H1 (cell line): ENCODE measurements around the gene HIC2. TPM values are rescaled to one million over a fixed set of nuclear protein-coding genes. Genes with fewer than 3 reads are reported as not detected.

ENCODE experiments used
- CTCF ChIA-PET: fragments of 300-600 bp; sonication (Branson Sonifier 250); formaldehyde crosslinking; loops from one replicate; lab custom pipeline; 2021; ENCODE audit not compliant: partially characterized antibody; lab: Charles Lee
- POLR2A ChIA-PET: fragments of 300-600 bp; sonication (Branson Sonifier 250); formaldehyde crosslinking; loops from one replicate; lab custom pipeline; 2021; ENCODE audit warnings: inconsistent platforms; ENCODE audit not compliant: partially characterized antibody; lab: Charles Lee
- DNase-seq, 2 experiments: peaks; one replicate each; pipeline versions ENCODE4 v3.0.0 to v3.0.0-alpha.2; 2010 to 2022; ENCODE audit warnings: low spot score in 2 of 2, low read depth in 1 of 2, mixed read lengths in 1 of 2
- FAIRE-seq: peaks from 2 replicates; lab custom pipeline; 2011; peaks lifted over from hg19 to GRCh38; lab: Jason Lieb, UNC
- H2AFZ ChIP-seq: 2 replicates; pipeline ENCODE4 v1.8.1; 2012; ENCODE audit warnings: low read length, inconsistent platforms
- H2AK5ac ChIP-seq: 2 replicates; pipeline ENCODE4 v1.6.1; 2013; ENCODE audit warnings: low read depth, low read length
- H2BK120ac ChIP-seq: replicated peaks from 2 replicates; pipeline ENCODE3; 2013; ENCODE audit warnings: low read depth, low read length, inconsistent platforms
- H2BK12ac ChIP-seq: 2 replicates; pipeline ENCODE4 v1.6.1; 2013; ENCODE audit warnings: low read depth, low read length
- H2BK15ac ChIP-seq: 2 replicates; pipeline ENCODE4 v1.6.1; 2013; ENCODE audit warnings: low read length
- H2BK20ac ChIP-seq: 2 replicates; pipeline ENCODE4 v1.6.1; 2013; ENCODE audit warnings: low read length
- H2BK5ac ChIP-seq: 2 replicates; pipeline ENCODE4 v1.6.1; 2013; ENCODE audit warnings: low read depth, low read length
- H3K14ac ChIP-seq: 2 replicates; pipeline ENCODE4 v1.6.1; 2013; ENCODE audit warnings: inconsistent platforms; ENCODE audit not compliant: insufficient read length
- H3K18ac ChIP-seq: 2 replicates; pipeline ENCODE4 v1.6.1; 2013; ENCODE audit warnings: low read length; ENCODE audit errors: extremely low read depth
- H3K23ac ChIP-seq: 2 replicates; pipeline ENCODE4 v1.6.1; 2013; ENCODE audit warnings: inconsistent platforms; ENCODE audit not compliant: insufficient read length
- H3K23me2 ChIP-seq: 2 replicates; pipeline ENCODE4 v1.6.1; 2013; ENCODE audit warnings: low read depth, low read length
- H3K27ac ChIP-seq: 2 replicates; pipeline ENCODE4 v1.6.1; 2011; ENCODE audit warnings: low read depth, low read length, inconsistent platforms
- H3K27me3 ChIP-seq, 4 experiments: replicated peaks in 1 of 4; 1 replicate in 1 of 4; 2 replicates in 3 of 4; pipeline versions ENCODE4 v1.6.1 to v1.8.1; 2011 to 2013; ENCODE audit warnings: low read length in 3 of 4, mild to moderate bottlenecking in 3 of 4, inconsistent platforms in 2 of 4, mixed read lengths in 2 of 4, moderate library complexity in 1 of 4; ENCODE audit not compliant: control insufficient read depth in 3 of 4, insufficient read depth in 3 of 4; ENCODE audit errors: extremely low read depth in 1 of 4
- H3K36me3 ChIP-seq, 4 experiments: 2 replicates each; pipeline versions ENCODE4 v1.6.1 to v1.8.1; 2011 to 2013; ENCODE audit warnings: mild to moderate bottlenecking in 4 of 4, low read length in 3 of 4, moderate library complexity in 2 of 4, control low read depth in 1 of 4, inconsistent platforms in 1 of 4; ENCODE audit not compliant: insufficient read depth in 4 of 4, control insufficient read depth in 2 of 4
- H3K4ac ChIP-seq: replicated peaks from 2 replicates; pipeline ENCODE3; 2013; ENCODE audit warnings: low read length, low read depth, mixed read lengths, inconsistent platforms; ENCODE audit not compliant: insufficient read length
- H3K4me1 ChIP-seq, 4 experiments: replicated peaks in 1 of 4; 1 replicate in 1 of 4; 2 replicates in 3 of 4; pipeline versions ENCODE4 v1.6.1 to v1.8.1; 2011 to 2013; ENCODE audit warnings: low read length in 3 of 4, inconsistent platforms in 2 of 4, mixed read lengths in 1 of 4; ENCODE audit not compliant: insufficient read depth in 4 of 4, control insufficient read depth in 3 of 4
- H3K4me2 ChIP-seq, 2 experiments: 2 replicates each; pipeline versions ENCODE4 v1.6.1 to v1.8.1; 2011 to 2013; ENCODE audit warnings: low read depth in 2 of 2, low read length in 2 of 2, control low read depth in 1 of 2, inconsistent platforms in 1 of 2, mild to moderate bottlenecking in 1 of 2; ENCODE audit not compliant: insufficient read depth in 1 of 2
- H3K4me3 ChIP-seq, 4 experiments: fragments of 200-600, 300-600 bp in 1 of 4; sonication (generic), shearing (Covaris generic), sonication (Bioruptor Twin) in 1 of 4; 2 replicates each; pipeline versions ENCODE4 v1.5.1 to v1.8.1; 2011 to 2016; ENCODE audit warnings: low read length in 4 of 4, low read depth in 3 of 4, control low read depth in 2 of 4, inconsistent platforms in 2 of 4, mild to moderate bottlenecking in 2 of 4, mixed read lengths in 1 of 4, moderate library complexity in 1 of 4; ENCODE audit not compliant: insufficient read depth in 2 of 4; ENCODE audit errors: extremely low read depth in 1 of 4
- H3K56ac ChIP-seq: replicated peaks from 2 replicates; pipeline ENCODE3; 2013; ENCODE audit warnings: low read depth, mild to moderate bottlenecking, mixed read lengths, low read length, inconsistent platforms; ENCODE audit not compliant: insufficient read length
- H3K79me1 ChIP-seq: 2 replicates; pipeline ENCODE4 v1.6.1; 2013; ENCODE audit warnings: low read depth, low read length, control low read depth
- H3K79me2 ChIP-seq, 2 experiments: 2 replicates each; pipeline versions ENCODE4 v1.6.1 to v1.8.1; 2012 to 2013; ENCODE audit warnings: low read length in 2 of 2, mild to moderate bottlenecking in 2 of 2, inconsistent platforms in 1 of 2; ENCODE audit not compliant: insufficient read depth in 2 of 2, control insufficient read depth in 1 of 2
- H3K9ac ChIP-seq, 4 experiments: replicated peaks in 1 of 4; 1 replicate in 1 of 4; 2 replicates in 3 of 4; pipeline versions ENCODE4 v1.6.1 to v1.8.1; 2011 to 2013; ENCODE audit warnings: low read depth in 3 of 4, low read length in 3 of 4, control low read depth in 2 of 4, mild to moderate bottlenecking in 2 of 4, moderate library complexity in 2 of 4, inconsistent platforms in 1 of 4; ENCODE audit errors: extremely low read depth in 1 of 4
- H3K9me3 ChIP-seq, 2 experiments: 2 replicates each; pipeline versions ENCODE4 v1.6.1 to v1.8.1; 2012 to 2013; ENCODE audit warnings: mild to moderate bottlenecking in 2 of 2, moderate library complexity in 2 of 2, control low read depth in 1 of 2, inconsistent platforms in 1 of 2, low read depth in 1 of 2, low read length in 1 of 2, mixed read lengths in 1 of 2; ENCODE audit not compliant: insufficient read depth in 2 of 2
- H4K20me1 ChIP-seq, 2 experiments: replicated peaks in 1 of 2; 2 replicates each; pipeline versions ENCODE3 to v1.8.1; 2011 to 2013; ENCODE audit warnings: inconsistent platforms in 2 of 2, low read length in 2 of 2, mild to moderate bottlenecking in 1 of 2; ENCODE audit not compliant: insufficient read depth in 2 of 2, control insufficient read depth in 1 of 2
- H4K5ac ChIP-seq: 2 replicates; pipeline ENCODE4 v1.6.1; 2013; ENCODE audit warnings: low read length, low read depth, mixed read lengths, inconsistent platforms; ENCODE audit not compliant: insufficient read length
- H4K8ac ChIP-seq: 2 replicates; pipeline ENCODE4 v1.8.0; 2013; ENCODE audit warnings: mild to moderate bottlenecking, moderate library complexity, low read length, inconsistent platforms; ENCODE audit not compliant: insufficient read depth; ENCODE audit errors: extremely low read depth
- H4K91ac ChIP-seq: replicated peaks from 2 replicates; pipeline ENCODE3; 2013; ENCODE audit warnings: low read length, mixed read lengths, inconsistent platforms; ENCODE audit not compliant: insufficient read length
- ATF2 ChIP-seq: IDR thresholded peaks from 2 replicates; pipeline ENCODE4 v1.6.1; 2012; ENCODE audit warnings: low read length, inconsistent platforms
- EP300 ChIP-seq, 2 experiments: IDR thresholded peaks; 1 replicate in 1 of 2; 2 replicates in 1 of 2; pipeline ENCODE4 v1.6.1; 2011 to 2012; ENCODE audit warnings: low read depth in 2 of 2, low read length in 2 of 2, mild to moderate bottlenecking in 2 of 2, borderline replicate concordance in 1 of 2, inconsistent platforms in 1 of 2, moderate library complexity in 1 of 2
- FOSL1 ChIP-seq: IDR thresholded peaks from 2 replicates; pipeline ENCODE4 v1.6.1; 2011; ENCODE audit warnings: mild to moderate bottlenecking, low read depth, low read length, moderate library complexity; ENCODE audit not compliant: insufficient read depth
- HDAC6 ChIP-seq: IDR thresholded peaks from one replicate; pipeline ENCODE4 v1.7.1; 2012; ENCODE audit warnings: low read depth, mild to moderate bottlenecking, inconsistent platforms, low read length, moderate library complexity
- JUN ChIP-seq: IDR thresholded peaks from 2 replicates; pipeline ENCODE4 v1.6.1; 2011; ENCODE audit warnings: low read depth, mild to moderate bottlenecking, improper control_type of control experiment, low read length
- SRF ChIP-seq: IDR thresholded peaks from 2 replicates; pipeline ENCODE4 v1.6.1; 2011; ENCODE audit warnings: mild to moderate bottlenecking, low read depth, low read length, moderate library complexity
- ZNF274 ChIP-seq: IDR thresholded peaks from 2 replicates; pipeline ENCODE4 v1.7.0; 2012; ENCODE audit warnings: low read length, borderline replicate concordance; ENCODE audit errors: extremely low read depth
- WGBS, 2 experiments: shearing (Covaris generic) in 1 of 2; methylation state at CpG; one replicate each; pipeline versions ENCODE4 v1.1.6 to v1.1.7; 2013 to 2015; ENCODE audit warnings: low lambda C conversion rate in 2 of 2, mixed read lengths in 2 of 2, inconsistent platforms in 1 of 2, low coverage in 1 of 2, missing lambda C conversion rate in 1 of 2; ENCODE audit not compliant: insufficient replicate concordance in 2 of 2, insufficient coverage in 1 of 2, insufficient read length in 1 of 2; ENCODE audit errors: extremely low coverage in 1 of 2, missing lambda C conversion rate in 1 of 2; 5-methylcytosine and 5-hydroxymethylcytosine counted together
- polyA plus RNA-seq, 7 experiments: library from polyadenylated mRNA; depleted of rRNA in 3 of 7; stranded (reverse) in 5 of 7; unstranded in 2 of 7; fragments of >200 nt in 5 of 7; fragments of 200-250 nt in 2 of 7; gene quantifications; 1 replicate in 5 of 7; 2 replicates in 1 of 7; 4 replicates in 1 of 7; pipeline versions ENCODE4 v1.2.1 to v1.2.3, GENCODE V29; 2011 to 2013; ENCODE audit warnings: missing spikeins in 2 of 7, mixed read lengths in 2 of 7
- total RNA-seq: library from RNA; stranded (reverse); fragmentation: NEBNext Ultra II Directional; extraction: Animal tissue kit (Norgen Biotek cat#: 25700); gene quantifications from 2 replicates; pipeline ENCODE4 v1.2.1, GENCODE V29; 2021

Gene HIC2
- total and polyA plus RNA-seq, 2 of the 8 experiments (the other 6 are each of a cell fraction or from before 2014, with no cell fraction given), result 8.0 to 21.9 TPM

GRCh38 chr22:21450858-21451353 is 33.7 kb downstream of the HIC2 start:
- Histone ChIP-seq H3K36me3 (peaks cover 0 to 10% (median 3%) of the 10 kb centered on the region in 4 experiments; a peak in 3 of 8 replicates), H4K91ac (no peak overlapping the region), H3K79me1 (peaks cover 2% of the 10 kb centered on the region; the same call in 1 of the 2 replicates), H3K79me2 (no peaks in the 10 kb centered on the region), H3K4me3 (no peak overlapping the region), H3K4ac (no peak overlapping the region), H4K20me1 (peaks cover 2 to 11% of the 10 kb centered on the region in 2 experiments), H3K4me1 (peaks cover 0 to 6% (median 5%) of the 10 kb centered on the region in 4 experiments; a peak in 3 of 7 replicates), H3K56ac (no peak overlapping the region), H3K23me2 (peaks cover 2% of the 10 kb centered on the region; the same call in 1 of the 2 replicates), H4K5ac (no peak overlapping the region), H2AFZ (no peak overlapping the region), H3K9ac (no peak overlapping the region), H3K23ac (no peak overlapping the region), H2AK5ac (no peak overlapping the region), H2BK120ac (no peak overlapping the region), H3K27me3 (no peaks in the 10 kb centered on the region), H2BK20ac (no peak overlapping the region), H3K27ac (no peak overlapping the region), H2BK15ac (no peak overlapping the region), H3K9me3 (no peaks in the 10 kb centered on the region), H4K8ac (no peak overlapping the region), H3K18ac (no peak overlapping the region), H3K4me2 (no peak overlapping the region), H2BK5ac (no peak overlapping the region), H2BK12ac (no peak overlapping the region), H3K14ac (no peak overlapping the region)
- WGBS, 2 experiments, result 94% methylated on average over 2 of the region's 9 CpGs; no CpG with 5 or more reads in 1 of the 2 experiments
- FAIRE-seq (no peak), DNase-seq (no peak)
- TF ChIP-seq HDAC6, result no peak
- TF ChIP-seq SRF, result no peak
- no peak for TF ChIP-seq ZNF274
- TF ChIP-seq FOSL1, result no peak
- no peak for TF ChIP-seq JUN
- TF ChIP-seq EP300 (IDR thresholded peaks at IDR 0.05; ENCODE audit: borderline replicate concordance in 1 of 2, low read depth in 2 of 2, low read length in 2 of 2), result no peak
- no peak for TF ChIP-seq ATF2
- ChIA-PET POLR2A (no interaction called here), CTCF (interaction anchor here (0.5 to 1.6 kb wide), 2 partner anchors 90 to 196 kb away, joined by 3 to 11 read pairs; no protein-coding TSS in a partner anchor)
